ENCODE measurements around the gene PHACTR3. TPM values are rescaled to one million over a fixed set of nuclear protein-coding genes. Genes with fewer than 3 reads are reported as not detected.

PHACTR3 gene
- total and polyA plus RNA-seq, 2 donors (not counting 3 experiments of a cell fraction or from before 2014, with no cell fraction given), result not detected

- Histone ChIP-seq H4K20me1 (replicated peaks; ENCODE audit: control insufficient read depth, extremely low read depth, insufficient read depth, low read length) (no peaks in the 10 kb centered on the region), H3K9me1 (replicated peaks; ENCODE audit: control insufficient read depth, extremely low read depth, insufficient read depth, low read length) (no peaks in the 10 kb centered on the region), H3K9ac (replicated peaks; ENCODE audit: extremely low read depth, insufficient read depth, low read length) (no peak overlapping the region), H2AFZ (ENCODE audit: low read depth, low read length) (no peak overlapping the region), H3K27ac (ENCODE audit: insufficient read depth, low read depth, low read length) (no peak overlapping the region), H3K27me3 (ENCODE audit: control insufficient read depth in 2 of 2, insufficient read depth in 2 of 2, low read length in 2 of 2) (no peaks in the 10 kb centered on the region), H3K4me2 (ENCODE audit: insufficient read depth, low read length) (no peak overlapping the region), H3K36me3 (ENCODE audit: control insufficient read depth in 2 of 2, extremely low read depth in 1 of 2, insufficient read depth in 2 of 2, low read length in 2 of 2) (no peaks in the 10 kb centered on the region), H3K79me2 (ENCODE audit: control insufficient read depth, insufficient read depth, low read length) (no peaks in the 10 kb centered on the region), H3K4me3 (replicated peaks in 1 of 3; ENCODE audit: insufficient read depth in 1 of 3, low read depth in 1 of 3, low read length in 3 of 3) (no peak overlapping the region), H3K4me1 (ENCODE audit: control insufficient read depth, extremely low read depth, insufficient read depth, low read length) (no peaks in the 10 kb centered on the region), H3K9me3 (replicated peaks; ENCODE audit: control insufficient read depth, insufficient read depth, low read length) (no peaks in the 10 kb centered on the region)
- intact Hi-C loops (cut with micrococcal nuclease), result no loop called here
- DNase-seq (ENCODE audit: low read depth, low spot score) (no peak), FAIRE-seq (no peak)
- POLR2A ChIA-PET, result no interaction called here
- BruUV-seq (replicated peaks), result no TSS peak
- dilution Hi-C loops (cut with MboI; ENCODE audit: extremely low pct_ligation_motif_present, low sequenced_read_pairs), result no loop called here
- TF ChIP-seq POLR2AphosphoS5 (IDR thresholded peaks at IDR 0.05; ENCODE audit: insufficient read depth, low read depth, low read length), result no peak
- no peak for TF ChIP-seq GATA2 (IDR thresholded peaks at IDR 0.05; ENCODE audit: insufficient read depth, insufficient read length, low read depth, low read length)
- no peak for TF ChIP-seq POLR2A (IDR thresholded peaks at IDR 0.05; ENCODE audit: low read depth, low read length)
- no peak for TF ChIP-seq MYC (IDR thresholded peaks at IDR 0.05; ENCODE audit: low read depth, low read length)
- no peak for TF ChIP-seq FOS (IDR thresholded peaks at IDR 0.05; ENCODE audit: borderline replicate concordance, insufficient read depth, low read length)
- no peak for TF ChIP-seq EZH2 (IDR thresholded peaks at IDR 0.05; ENCODE audit: borderline replicate concordance, low read depth, low read length, severe bottlenecking)
- TF ChIP-seq JUN (IDR thresholded peaks at IDR 0.05; ENCODE audit: borderline replicate concordance, insufficient read depth, insufficient read length, low read depth), result no peak
- no peak for TF ChIP-seq MAX (IDR thresholded peaks at IDR 0.05; ENCODE audit: insufficient read depth, insufficient read length)
- no peak for TF ChIP-seq CTCF (IDR thresholded peaks at IDR 0.05; ENCODE audit: extremely low read depth in 1 of 2, insufficient read depth in 1 of 2, low read depth in 1 of 2, low read length in 2 of 2)
- CTCF ChIA-PET, result no interaction called here
Measured at GRCh38 chr20:59775687-59776055, 171.3 kb downstream of the PHACTR3 start.
